Measurements from ENCODE around the gene C14orf119. TPM values are rescaled to one million over a fixed set of nuclear protein-coding genes. Genes with fewer than 3 reads are reported as not detected.

C14orf119 gene
- total and polyA plus RNA-seq, 12 donors = 23.9 to 206 (median 51.8) TPM

- no peak for TF ChIP-seq CTCF (IDR thresholded peaks at IDR 0.05)
- no peak for TF ChIP-seq POLR2A (IDR thresholded peaks at IDR 0.05)
- Histone ChIP-seq H3K27me3 (no peaks in the 10 kb centered on the region), H3K9me3 (replicated peaks in 1 of 3) (no peaks in the 10 kb centered on the region), H3K27ac (no peak overlapping the region), H3K4me1 (replicated peaks in 1 of 2) (no peaks in the 10 kb centered on the region), H3K36me3 (replicated peaks in 1 of 2) (peaks cover 0 to 98% of the 10 kb centered on the region in 2 donors), H3K4me3 (no peak overlapping the region)
- no peak for DNase-seq
- 75 to 80% (median 79%) methylated on average over 3 of the region's 3 CpGs for WGBS, 4 donors
- intact Hi-C loops (cut with DNase I) = no loop called here
These were observed 9.8 kb upstream of the C14orf119 start for GRCh38 chr14:23085458-23085857.

- Histone ChIP-seq H3K4me1 (replicated peaks in 1 of 2) (no peaks in the 10 kb centered on the region), H3K27me3 (no peaks in the 10 kb centered on the region), H3K27ac (no peak overlapping the region), H3K36me3 (replicated peaks in 1 of 2) (peaks cover 0 to 98% of the 10 kb centered on the region in 2 donors), H3K4me3 (no peak overlapping the region), H3K9me3 (replicated peaks in 1 of 3) (no peaks in the 10 kb centered on the region)
- DNase-seq = no peak
- 83 to 100% (median 94%) methylated on average over 1 of the region's 1 CpG for WGBS, 4 donors
- no peak for TF ChIP-seq CTCF (IDR thresholded peaks at IDR 0.05)
- no peak for TF ChIP-seq POLR2A (IDR thresholded peaks at IDR 0.05)
- intact Hi-C loops (cut with DNase I) = no loop called here
These were observed 8.7 kb upstream of the C14orf119 start for GRCh38 chr14:23086565-23086964.

GRCh38 chr14:23089498-23090253 lies 5.6 kb upstream of the C14orf119 start:
- no peak overlapping the region for H3K27ac ChIP-seq
- H3K27me3 ChIP-seq = no peaks in the 10 kb centered on the region
- no peak for DNase-seq
- WGBS, 4 donors = 77 to 84% (median 78%) methylated on average over 12 of the region's 12 CpGs
- intact Hi-C loops (cut with DNase I) = no loop called here
- H3K9me3 ChIP-seq (replicated peaks in 1 of 3) = no peaks in the 10 kb centered on the region
- peaks cover 0 to 85% of the 10 kb centered on the region in 2 donors for H3K36me3 ChIP-seq (replicated peaks in 1 of 2)
- TF ChIP-seq POLR2A (IDR thresholded peaks at IDR 0.05) (no peak), CTCF (IDR thresholded peaks at IDR 0.05) (no peak)
- peaks cover 11 to 24% of the 10 kb centered on the region in 2 donors for H3K4me1 ChIP-seq (replicated peaks in 1 of 2)
- H3K4me3 ChIP-seq = no peak overlapping the region

GRCh38 chr14:23090254-23090636 lies 5.1 kb upstream of the C14orf119 start:
- WGBS, 4 donors = 45 to 79% (median 71%) methylated on average over 4 of the region's 4 CpGs
- TF ChIP-seq CTCF (IDR thresholded peaks at IDR 0.05) (no peak), POLR2A (IDR thresholded peaks at IDR 0.05) (no peak)
- intact Hi-C loops (cut with DNase I) = no loop called here
- Histone ChIP-seq H3K27me3 (no peaks in the 10 kb centered on the region), H3K27ac (no peak overlapping the region), H3K4me3 (no peak overlapping the region), H3K4me1 (replicated peaks in 1 of 2) (peaks cover 11 to 24% of the 10 kb centered on the region in 2 donors), H3K9me3 (replicated peaks in 1 of 3) (no peaks in the 10 kb centered on the region), H3K36me3 (replicated peaks in 1 of 2) (peaks cover 0 to 79% of the 10 kb centered on the region in 2 donors)
- no peak for DNase-seq

All from adrenal gland (tissue), 12 donors.